AG10803 (cell line): ENCODE measurements around the gene SLC28A1.
A peak's percentile ranks its signal among the peaks of the same experiment; 100 is the strongest.

Experiments
- DNase-seq: peaks from one replicate; pipeline ENCODE4 v3.0.0; 2010; ENCODE audit warnings: low read depth
- H3K4me3 ChIP-seq: 2 replicates; pipeline ENCODE4 v1.5.1; 2011; ENCODE audit warnings: mild to moderate bottlenecking, low read length, control low read depth
- TF ChIP-seq, protein P1 (sequence below): conservative IDR thresholded peaks from 2 replicates; pipeline ENCODE4 v1.5.1; 2011; ENCODE audit warnings: mild to moderate bottlenecking, low read length, control low read depth, inconsistent platforms

The SLC28A1 gene

DNA sequence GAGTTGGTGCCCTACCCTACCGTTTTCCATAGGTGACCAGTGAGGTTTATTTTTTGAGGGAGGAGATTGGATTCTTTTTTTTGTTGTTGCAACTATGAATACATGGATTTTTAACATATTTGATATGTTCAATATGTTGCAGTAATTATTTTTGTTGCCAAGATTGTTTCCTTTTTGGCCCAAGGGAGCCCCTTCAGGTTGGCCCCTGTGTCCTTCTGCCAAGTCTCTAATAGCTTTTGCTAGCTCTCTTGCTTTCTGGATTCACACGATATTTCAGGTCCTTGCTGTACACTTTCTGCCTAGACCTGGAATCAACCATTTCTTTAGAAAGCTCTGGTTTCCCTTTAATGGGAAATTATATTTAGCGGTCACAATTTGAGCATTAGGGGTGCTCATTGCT lies 22.7 kb upstream of the SLC28A1 start:
- no peak for DNase-seq
- TF ChIP-seq, protein P1, sequence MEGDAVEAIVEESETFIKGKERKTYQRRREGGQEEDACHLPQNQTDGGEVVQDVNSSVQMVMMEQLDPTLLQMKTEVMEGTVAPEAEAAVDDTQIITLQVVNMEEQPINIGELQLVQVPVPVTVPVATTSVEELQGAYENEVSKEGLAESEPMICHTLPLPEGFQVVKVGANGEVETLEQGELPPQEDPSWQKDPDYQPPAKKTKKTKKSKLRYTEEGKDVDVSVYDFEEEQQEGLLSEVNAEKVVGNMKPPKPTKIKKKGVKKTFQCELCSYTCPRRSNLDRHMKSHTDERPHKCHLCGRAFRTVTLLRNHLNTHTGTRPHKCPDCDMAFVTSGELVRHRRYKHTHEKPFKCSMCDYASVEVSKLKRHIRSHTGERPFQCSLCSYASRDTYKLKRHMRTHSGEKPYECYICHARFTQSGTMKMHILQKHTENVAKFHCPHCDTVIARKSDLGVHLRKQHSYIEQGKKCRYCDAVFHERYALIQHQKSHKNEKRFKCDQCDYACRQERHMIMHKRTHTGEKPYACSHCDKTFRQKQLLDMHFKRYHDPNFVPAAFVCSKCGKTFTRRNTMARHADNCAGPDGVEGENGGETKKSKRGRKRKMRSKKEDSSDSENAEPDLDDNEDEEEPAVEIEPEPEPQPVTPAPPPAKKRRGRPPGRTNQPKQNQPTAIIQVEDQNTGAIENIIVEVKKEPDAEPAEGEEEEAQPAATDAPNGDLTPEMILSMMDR, result no peak
- H3K4me3 ChIP-seq, result no peak overlapping the region

DNA sequence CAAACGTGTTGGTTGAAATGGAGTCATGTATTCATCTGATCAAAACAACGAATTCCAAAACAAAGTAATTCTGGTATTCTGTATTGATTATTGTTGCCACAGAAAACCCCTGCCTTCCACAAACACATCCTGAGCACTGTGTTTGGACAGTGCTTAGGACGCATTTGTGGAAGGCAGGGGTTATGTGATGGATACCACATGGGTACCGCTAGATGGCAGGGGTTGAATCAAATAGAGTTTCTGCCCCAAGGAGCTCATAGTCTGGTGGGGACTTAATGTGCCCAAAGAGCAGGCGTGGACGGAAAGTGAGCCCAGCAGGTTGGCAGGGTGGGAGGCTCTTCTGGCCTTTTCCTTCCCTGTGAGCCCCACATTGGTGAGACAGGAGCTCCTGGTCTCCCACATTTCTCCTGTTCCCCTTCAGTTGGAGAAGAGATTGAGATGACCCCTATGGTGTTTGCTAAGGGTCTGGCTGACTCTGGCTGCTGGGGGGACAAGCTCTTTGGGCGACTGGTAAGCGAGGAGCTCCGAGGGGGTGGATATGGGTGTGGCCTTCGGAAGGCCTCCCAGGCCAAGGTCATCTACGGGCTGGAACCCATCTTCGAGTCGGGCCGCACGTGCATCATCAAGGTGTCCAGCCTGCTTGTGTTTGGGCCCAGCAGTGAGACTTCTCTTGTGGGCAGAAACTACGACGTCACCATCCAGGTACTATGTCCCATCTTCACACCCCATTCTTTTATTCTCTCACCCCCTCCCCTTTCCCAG lies 22.1 kb upstream of the SLC28A1 start:
- TF ChIP-seq, protein P1, result 0 out of 2 replicates have a peak, but pooled peaks have one; percentile 8
- no peak overlapping the region for H3K4me3 ChIP-seq
- DNase-seq, result no peak

- TF ChIP-seq, protein P1, result peak; percentile 45
- no peak overlapping the region for H3K4me3 ChIP-seq
- DNase-seq, result peak; percentile 21
Measured at GRCh38 chr15:84863565-84864443, 20.7 kb upstream of the SLC28A1 start.

GRCh38 chr15:84864444-84864795 lies 20.0 kb upstream of the SLC28A1 start:
- TF ChIP-seq, protein P1, result no peak
- no peak overlapping the region for H3K4me3 ChIP-seq
- DNase-seq, result no peak

DNA sequence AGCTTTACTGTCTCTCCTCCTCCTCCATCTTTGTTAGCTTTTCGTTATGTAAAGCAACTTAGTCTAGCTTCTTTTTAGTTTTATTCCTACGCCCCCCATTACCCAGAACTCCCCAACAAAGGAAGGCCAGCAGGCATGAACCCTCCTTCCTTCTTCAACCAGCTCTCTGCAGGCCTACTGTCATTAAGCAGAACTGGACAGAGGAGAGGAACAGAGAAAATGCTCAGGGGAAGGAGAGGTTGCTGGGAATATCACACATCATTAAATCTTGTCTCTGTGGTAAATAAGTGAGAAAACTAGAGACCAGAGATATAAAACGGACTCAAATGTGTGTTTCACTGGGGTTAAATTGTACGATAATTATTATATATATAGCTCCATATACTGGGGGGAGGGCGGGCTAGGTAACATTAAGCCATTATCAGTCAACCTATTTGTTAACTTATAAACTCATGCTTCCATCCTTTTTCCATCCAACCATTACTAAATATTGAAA lies 19.3 kb upstream of the SLC28A1 start:
- TF ChIP-seq, protein P1, result no peak
- no peak for DNase-seq
- no peak overlapping the region for H3K4me3 ChIP-seq

DNA sequence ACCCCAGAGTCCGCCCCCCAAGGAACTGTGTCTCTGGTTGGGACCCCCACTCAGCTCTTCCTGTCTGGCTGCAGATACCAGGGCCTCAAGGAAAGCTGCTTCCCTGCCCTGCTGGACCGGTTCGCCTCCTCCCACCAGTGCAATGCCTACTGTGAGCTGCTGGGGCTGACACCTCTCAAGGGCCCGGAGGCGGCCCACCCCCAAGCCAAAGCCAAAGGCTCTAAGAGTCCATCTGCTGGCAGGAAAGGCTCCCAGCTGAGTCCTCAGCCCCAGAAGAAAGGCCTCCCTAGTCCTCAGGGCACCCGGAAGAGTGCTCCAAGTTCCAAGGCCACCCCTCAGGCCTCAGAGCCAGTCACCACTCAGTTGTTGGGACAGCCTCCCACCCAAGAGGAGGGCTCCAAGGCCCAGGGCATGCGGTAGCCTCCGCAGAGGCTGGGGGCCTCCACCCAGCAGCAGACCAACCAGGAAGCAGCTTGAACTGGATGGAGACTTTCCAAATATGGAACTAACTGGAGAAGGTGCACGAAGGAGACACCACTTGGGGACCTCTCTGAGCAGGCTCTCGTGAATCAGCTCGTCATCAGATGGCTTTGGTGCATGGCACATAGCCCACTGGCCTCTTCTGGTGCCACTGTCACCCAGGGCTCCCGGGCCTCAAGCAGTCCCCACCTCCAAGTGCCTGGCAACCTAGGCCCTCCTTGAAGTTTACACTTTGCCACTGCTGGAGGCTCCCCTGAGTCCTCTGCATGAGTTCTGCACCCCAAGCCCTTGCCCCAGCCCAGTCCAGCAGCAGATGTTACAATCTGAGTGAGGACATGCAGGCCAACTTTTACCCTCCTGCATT lies 16.2 kb upstream of the SLC28A1 start:
- DNase-seq, result no peak
- TF ChIP-seq, protein P1, result no peak
- no peak overlapping the region for H3K4me3 ChIP-seq
